Neural cell (in vitro differentiated cells): ENCODE data around the gene TDRD10.

Experiments used
- EP300 ChIP-seq: fragments of 450-650 bp; conservative IDR thresholded peaks from 2 replicates; pipeline ENCODE4 v1.6.1; 2014; ENCODE audit warnings: antibody characterized with exemption, mild to moderate bottlenecking, moderate library complexity; ENCODE audit not compliant: poor library complexity, severe bottlenecking
- EZH2 ChIP-seq: fragments of 200-600, 300-800 bp; shearing (Covaris generic), sonication (generic); IDR thresholded peaks from 2 replicates; pipeline ENCODE4 v1.6.1; 2014; ENCODE audit warnings: antibody characterized with exemption, low read length, borderline replicate concordance, mild to moderate bottlenecking; ENCODE audit not compliant: insufficient read depth, poor library complexity, severe bottlenecking
- MXI1 ChIP-seq: fragments of 450-650 bp; conservative IDR thresholded peaks from 2 replicates; pipeline ENCODE4 v1.6.1; 2014; ENCODE audit warnings: antibody characterized with exemption, mild to moderate bottlenecking; ENCODE audit not compliant: poor library complexity, severe bottlenecking
- POLR2AphosphoS5 ChIP-seq: IDR thresholded peaks from 2 replicates; pipeline ENCODE4 v1.6.1; 2012
- REST ChIP-seq: IDR thresholded peaks from 2 replicates; pipeline ENCODE4 v1.6.1; 2012; ENCODE audit warnings: borderline replicate concordance
- SMC3 ChIP-seq: fragments of 450-650 bp; conservative IDR thresholded peaks from 2 replicates; pipeline ENCODE4 v1.6.1; 2014; ENCODE audit warnings: antibody characterized with exemption, mild to moderate bottlenecking, moderate library complexity; ENCODE audit not compliant: poor library complexity
- TAF1 ChIP-seq: IDR thresholded peaks from 2 replicates; pipeline ENCODE4 v1.6.1; 2012; ENCODE audit warnings: low read depth
- TF ChIP-seq, protein P1 (sequence below): fragments of 450-650 bp; IDR thresholded peaks from 2 replicates; pipeline ENCODE4 v1.5.1; 2014; ENCODE audit warnings: antibody characterized with exemption, mild to moderate bottlenecking, moderate library complexity; ENCODE audit not compliant: poor library complexity, severe bottlenecking

- TF ChIP-seq POLR2AphosphoS5 (no peak), SMC3 (no peak), EZH2 (no peak), TAF1 (no peak), REST (no peak), EP300 (no peak), MXI1 (no peak)
- TF ChIP-seq, protein P1, sequence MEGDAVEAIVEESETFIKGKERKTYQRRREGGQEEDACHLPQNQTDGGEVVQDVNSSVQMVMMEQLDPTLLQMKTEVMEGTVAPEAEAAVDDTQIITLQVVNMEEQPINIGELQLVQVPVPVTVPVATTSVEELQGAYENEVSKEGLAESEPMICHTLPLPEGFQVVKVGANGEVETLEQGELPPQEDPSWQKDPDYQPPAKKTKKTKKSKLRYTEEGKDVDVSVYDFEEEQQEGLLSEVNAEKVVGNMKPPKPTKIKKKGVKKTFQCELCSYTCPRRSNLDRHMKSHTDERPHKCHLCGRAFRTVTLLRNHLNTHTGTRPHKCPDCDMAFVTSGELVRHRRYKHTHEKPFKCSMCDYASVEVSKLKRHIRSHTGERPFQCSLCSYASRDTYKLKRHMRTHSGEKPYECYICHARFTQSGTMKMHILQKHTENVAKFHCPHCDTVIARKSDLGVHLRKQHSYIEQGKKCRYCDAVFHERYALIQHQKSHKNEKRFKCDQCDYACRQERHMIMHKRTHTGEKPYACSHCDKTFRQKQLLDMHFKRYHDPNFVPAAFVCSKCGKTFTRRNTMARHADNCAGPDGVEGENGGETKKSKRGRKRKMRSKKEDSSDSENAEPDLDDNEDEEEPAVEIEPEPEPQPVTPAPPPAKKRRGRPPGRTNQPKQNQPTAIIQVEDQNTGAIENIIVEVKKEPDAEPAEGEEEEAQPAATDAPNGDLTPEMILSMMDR, result no peak
Observed at GRCh38 chr1:154485106-154485505, 16.9 kb upstream of the TDRD10 start.
